ENCODE measurements around the gene ALDH1A3.

- TF ChIP-seq, protein P1, sequence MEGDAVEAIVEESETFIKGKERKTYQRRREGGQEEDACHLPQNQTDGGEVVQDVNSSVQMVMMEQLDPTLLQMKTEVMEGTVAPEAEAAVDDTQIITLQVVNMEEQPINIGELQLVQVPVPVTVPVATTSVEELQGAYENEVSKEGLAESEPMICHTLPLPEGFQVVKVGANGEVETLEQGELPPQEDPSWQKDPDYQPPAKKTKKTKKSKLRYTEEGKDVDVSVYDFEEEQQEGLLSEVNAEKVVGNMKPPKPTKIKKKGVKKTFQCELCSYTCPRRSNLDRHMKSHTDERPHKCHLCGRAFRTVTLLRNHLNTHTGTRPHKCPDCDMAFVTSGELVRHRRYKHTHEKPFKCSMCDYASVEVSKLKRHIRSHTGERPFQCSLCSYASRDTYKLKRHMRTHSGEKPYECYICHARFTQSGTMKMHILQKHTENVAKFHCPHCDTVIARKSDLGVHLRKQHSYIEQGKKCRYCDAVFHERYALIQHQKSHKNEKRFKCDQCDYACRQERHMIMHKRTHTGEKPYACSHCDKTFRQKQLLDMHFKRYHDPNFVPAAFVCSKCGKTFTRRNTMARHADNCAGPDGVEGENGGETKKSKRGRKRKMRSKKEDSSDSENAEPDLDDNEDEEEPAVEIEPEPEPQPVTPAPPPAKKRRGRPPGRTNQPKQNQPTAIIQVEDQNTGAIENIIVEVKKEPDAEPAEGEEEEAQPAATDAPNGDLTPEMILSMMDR (IDR thresholded peaks at IDR 0.05), result peak in 1 of 6 experiments; percentile 6
- TF ChIP-seq POLR2A (IDR thresholded peaks at IDR 0.05), result peak in 1 of 2 donors; percentile 11
Observed at GRCh38 chr15:100918690-100919480, 39.3 kb downstream of the ALDH1A3 start, which contains the start of gene LRRK1.

All from thyroid gland (tissue), 4 donors.